A673 (cell line): ENCODE measurements around the gene LILRB3. TPM values are rescaled to one million over a fixed set of nuclear protein-coding genes. Genes with fewer than 3 reads are reported as not detected.

Source experiments
- BruUV-seq: library from RNA; stranded (reverse); fragments of 400-500 nt; replicated peaks from 2 replicates; lab custom pipeline; 2021; lab: Mats Ljungman, UMichigan
- CTCF ChIA-PET: fragments of 300-600 bp; sonication (Branson Sonifier 250); formaldehyde crosslinking; loops from one replicate; lab custom pipeline; 2022; ENCODE audit warnings: antibody characterized with exemption; lab: Charles Lee
- POLR2A ChIA-PET: fragments of 300-600 bp; sonication (Branson Sonifier 250); formaldehyde crosslinking; loops from one replicate; lab custom pipeline; 2022; ENCODE audit warnings: antibody characterized with exemption; ENCODE audit not compliant: low non-redundant PET; lab: Charles Lee
- DNase-seq: peaks from one replicate; pipeline ENCODE4 v3.0.0-alpha.2; 2015; ENCODE audit warnings: low spot score
- H3K27ac ChIP-seq: fragments of 200-600 bp; sonication (generic); 2 replicates; pipeline ENCODE4 v1.5.1; 2016; ENCODE audit warnings: mixed run types, low read depth, mild to moderate bottlenecking, mixed read lengths, antibody characterized with exemption, low read length; ENCODE audit not compliant: poor library complexity, severe bottlenecking
- H3K27me3 ChIP-seq: fragments of 200-600 bp; sonication (generic); replicated peaks from 2 replicates; pipeline ENCODE4 v1.6.1; 2017; ENCODE audit warnings: mixed run types, low read depth, mild to moderate bottlenecking, mixed read lengths, antibody characterized with exemption, low read length; ENCODE audit not compliant: insufficient read depth, poor library complexity
- H3K36me3 ChIP-seq: fragments of 200-600 bp; sonication (generic); 2 replicates; pipeline ENCODE4 v1.6.1; 2016; ENCODE audit warnings: mixed run types, mild to moderate bottlenecking, mixed read lengths, antibody characterized with exemption, low read length; ENCODE audit not compliant: insufficient read depth, poor library complexity, severe bottlenecking
- H3K4me1 ChIP-seq: fragments of 200-600 bp; sonication (generic); 2 replicates; pipeline ENCODE4 v1.6.1; 2017; ENCODE audit warnings: mixed run types, mild to moderate bottlenecking, mixed read lengths, antibody characterized with exemption, low read length; ENCODE audit not compliant: insufficient read depth, poor library complexity, severe bottlenecking
- H3K4me3 ChIP-seq: fragments of 200-600 bp; sonication (generic); 2 replicates; pipeline ENCODE4 v1.5.1; 2016; ENCODE audit warnings: low read depth, mixed run types, mild to moderate bottlenecking, mixed read lengths, low read length; ENCODE audit not compliant: poor library complexity, severe bottlenecking
- H3K9me3 ChIP-seq: fragments of 200-600 bp; sonication (generic); 2 replicates; pipeline ENCODE4 v1.6.1; 2016; ENCODE audit warnings: mixed run types, low read depth, mild to moderate bottlenecking, mixed read lengths, antibody characterized with exemption, low read length; ENCODE audit not compliant: poor library complexity, severe bottlenecking
- EZH2 ChIP-seq: fragments of 200-600 bp; sonication (generic); IDR thresholded peaks from 2 replicates; pipeline ENCODE4 v1.6.1; 2017; ENCODE audit warnings: borderline replicate concordance, low read depth, mild to moderate bottlenecking, mixed read lengths, antibody characterized with exemption, low read length; ENCODE audit not compliant: poor library complexity, severe bottlenecking
- intact Hi-C: fragments of 100-400 bp; cut with micrococcal nuclease; formaldehyde crosslinking; loops from one replicate; pipeline ENCODE4 v1.10.0; 2022; ENCODE audit not compliant: unreplicated experiment
- total RNA-seq: library from RNA; stranded (reverse); gene quantifications from 2 replicates; pipeline ENCODE4 v1.2.3, GENCODE V29; 2021
- TF ChIP-seq, protein P1 (sequence below): fragments of 300-800, 200-600 bp; sonication (generic); conservative IDR thresholded peaks from 2 replicates; pipeline ENCODE4 v1.5.1; 2017; ENCODE audit warnings: low read depth, mild to moderate bottlenecking, antibody characterized with exemption, low read length, moderate library complexity, mixed read lengths

Gene LILRB3
- total RNA-seq, 1 experiment from 2014 or later, result not detected

DNA sequence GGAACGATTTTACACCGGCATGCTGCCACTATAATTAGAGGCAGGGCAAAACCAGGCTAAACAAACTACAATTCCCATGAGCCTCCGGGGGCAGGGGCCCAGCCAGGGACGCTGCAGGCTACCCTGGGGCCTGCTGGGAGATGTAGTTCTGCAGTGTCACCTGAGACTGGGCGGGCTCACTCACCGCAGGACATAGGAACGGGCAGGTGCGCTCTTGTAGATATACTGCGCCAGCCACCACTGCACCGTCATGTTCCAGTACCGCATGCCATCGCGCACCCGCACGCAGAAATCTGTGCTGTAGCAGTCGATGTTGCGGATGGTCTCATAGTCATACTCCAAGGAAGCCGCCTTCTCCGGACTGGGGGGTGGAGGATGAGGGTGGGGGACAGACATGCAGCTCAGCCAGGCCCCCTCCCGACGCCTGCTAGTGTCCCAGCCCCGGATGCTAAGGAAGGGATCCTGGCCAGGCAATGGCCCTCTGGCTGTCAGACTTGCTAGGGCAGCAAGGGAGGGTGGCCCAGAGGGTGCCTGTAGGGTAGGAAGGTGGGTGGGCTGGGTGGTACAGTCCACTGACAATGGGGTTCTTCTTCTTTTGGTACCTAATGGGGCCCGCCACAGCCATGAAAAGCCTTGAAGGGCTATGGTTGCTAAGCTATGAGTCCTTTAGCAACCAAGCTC, 44.1 kb downstream of the LILRB3 start:
- DNase-seq, result no peak
- TF ChIP-seq EZH2, result no peak
- TF ChIP-seq, protein P1, sequence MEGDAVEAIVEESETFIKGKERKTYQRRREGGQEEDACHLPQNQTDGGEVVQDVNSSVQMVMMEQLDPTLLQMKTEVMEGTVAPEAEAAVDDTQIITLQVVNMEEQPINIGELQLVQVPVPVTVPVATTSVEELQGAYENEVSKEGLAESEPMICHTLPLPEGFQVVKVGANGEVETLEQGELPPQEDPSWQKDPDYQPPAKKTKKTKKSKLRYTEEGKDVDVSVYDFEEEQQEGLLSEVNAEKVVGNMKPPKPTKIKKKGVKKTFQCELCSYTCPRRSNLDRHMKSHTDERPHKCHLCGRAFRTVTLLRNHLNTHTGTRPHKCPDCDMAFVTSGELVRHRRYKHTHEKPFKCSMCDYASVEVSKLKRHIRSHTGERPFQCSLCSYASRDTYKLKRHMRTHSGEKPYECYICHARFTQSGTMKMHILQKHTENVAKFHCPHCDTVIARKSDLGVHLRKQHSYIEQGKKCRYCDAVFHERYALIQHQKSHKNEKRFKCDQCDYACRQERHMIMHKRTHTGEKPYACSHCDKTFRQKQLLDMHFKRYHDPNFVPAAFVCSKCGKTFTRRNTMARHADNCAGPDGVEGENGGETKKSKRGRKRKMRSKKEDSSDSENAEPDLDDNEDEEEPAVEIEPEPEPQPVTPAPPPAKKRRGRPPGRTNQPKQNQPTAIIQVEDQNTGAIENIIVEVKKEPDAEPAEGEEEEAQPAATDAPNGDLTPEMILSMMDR, result no peak
- no TSS peak for BruUV-seq
- intact Hi-C loops, result no loop called here
- H3K4me3 ChIP-seq, result no peak overlapping the region
- H3K36me3 ChIP-seq, result peaks cover 3% of the 10 kb centered on the region
- ChIA-PET CTCF (no interaction called here), POLR2A (no interaction called here)
- H3K4me1 ChIP-seq, result no peaks in the 10 kb centered on the region
- no peaks in the 10 kb centered on the region for H3K9me3 ChIP-seq
- H3K27ac ChIP-seq, result no peak overlapping the region
- no peaks in the 10 kb centered on the region for H3K27me3 ChIP-seq

DNA sequence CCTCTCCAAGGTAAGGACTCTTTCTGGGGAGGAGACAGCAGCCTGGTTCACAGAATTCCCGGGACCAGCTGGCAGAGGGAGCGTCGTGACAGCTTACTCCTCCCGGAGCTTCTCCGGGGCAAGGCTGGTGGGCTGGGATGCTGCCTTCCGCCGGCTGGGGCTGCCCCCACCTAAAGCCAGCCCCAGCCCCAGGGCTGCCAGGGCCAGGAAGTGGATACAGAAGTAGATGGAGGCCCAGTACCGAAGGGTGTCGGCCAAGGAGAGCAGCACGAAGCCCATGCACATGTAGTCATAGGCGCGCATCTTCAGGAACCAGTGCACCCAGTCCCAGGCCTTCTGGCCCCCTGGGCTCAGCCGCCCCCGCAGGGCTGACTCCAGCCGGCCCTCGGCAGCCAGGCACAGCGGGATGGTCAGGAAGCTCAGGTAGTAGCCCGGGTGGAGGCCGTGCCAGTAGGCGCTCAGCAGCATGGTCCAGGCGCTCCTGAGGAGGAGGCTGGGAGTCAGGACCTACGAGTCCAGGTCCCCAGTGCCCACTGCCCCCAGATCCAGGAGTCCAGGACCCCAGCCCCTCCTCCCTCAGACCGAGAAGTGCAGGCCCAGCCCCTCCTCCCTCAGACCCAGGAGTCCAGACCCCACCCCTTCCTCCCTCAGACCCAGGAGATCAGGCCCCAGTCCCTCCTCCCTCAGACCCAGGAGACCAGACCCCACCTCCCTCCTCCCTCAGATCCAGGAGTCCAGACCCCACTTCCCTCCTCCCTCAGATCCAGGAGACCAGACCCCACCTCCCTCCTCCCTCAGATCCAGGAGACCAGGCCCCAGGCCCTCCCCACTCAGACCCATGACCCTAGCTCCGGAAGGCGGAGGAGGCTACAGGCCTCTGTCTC, 48.6 kb downstream of the LILRB3 start:
- intact Hi-C loops, result no loop called here
- BruUV-seq, result no TSS peak
- H3K27ac ChIP-seq, result no peak overlapping the region
- H3K27me3 ChIP-seq, result no peaks in the 10 kb centered on the region
- TF ChIP-seq EZH2, result no peak
- TF ChIP-seq, protein P1, result no peak
- no peaks in the 10 kb centered on the region for H3K9me3 ChIP-seq
- no peak overlapping the region for H3K4me3 ChIP-seq
- no peak for DNase-seq
- CTCF ChIA-PET, result no interaction called here
- POLR2A ChIA-PET, result no interaction called here
- no peaks in the 10 kb centered on the region for H3K36me3 ChIP-seq
- peaks cover 8% of the 10 kb centered on the region for H3K4me1 ChIP-seq

DNA sequence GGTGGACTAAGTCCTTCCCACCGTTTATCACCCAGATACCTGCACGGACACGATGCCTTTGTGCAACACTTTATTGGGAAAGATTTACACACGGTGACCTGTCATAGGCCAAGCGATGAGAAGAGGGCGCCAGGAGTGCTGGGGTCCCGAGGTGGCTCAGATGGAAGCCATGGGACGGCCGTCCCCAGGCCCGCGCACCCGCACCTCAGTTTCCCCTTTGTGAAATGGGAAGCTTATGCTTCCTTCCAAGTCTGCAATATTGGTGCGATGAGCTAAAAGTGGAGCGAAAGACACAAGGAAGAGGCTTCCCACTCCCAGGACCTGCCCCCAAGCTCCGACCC, 49.5 kb downstream of the LILRB3 start:
- no peak for DNase-seq
- H3K4me1 ChIP-seq, result peaks cover 8% of the 10 kb centered on the region
- ChIA-PET POLR2A (no interaction called here), CTCF (interaction anchor here (0.7 kb wide), 1 partner anchor 201 kb away, joined by 3 read pairs; no protein-coding TSS in a partner anchor)
- no peak for TF ChIP-seq EZH2
- TF ChIP-seq, protein P1, result no peak
- H3K27ac ChIP-seq, result no peak overlapping the region
- no peaks in the 10 kb centered on the region for H3K27me3 ChIP-seq
- H3K36me3 ChIP-seq, result no peaks in the 10 kb centered on the region
- no TSS peak for BruUV-seq
- H3K9me3 ChIP-seq, result no peaks in the 10 kb centered on the region
- H3K4me3 ChIP-seq, result no peak overlapping the region
- intact Hi-C loops, result no loop called here
